ENCODE measurements around the gene AQP6. TPM values are rescaled to one million over a fixed set of nuclear protein-coding genes. Genes with fewer than 3 reads are reported as not detected.

The AQP6 gene
- total and polyA plus RNA-seq, 8 donors, result 0.06 to 0.31 (median 0.14) TPM; not detected in 4

GRCh38 chr12:49961111-49961922 is 11.4 kb upstream of the AQP6 start, which contains the start of gene AQP5:
AQP5 (plus strand) TSS chr12:49961872; CDS start chr12:49962018, 146 bp downstream.
- intact Hi-C loops (cut with DNase I), result no loop called here
- peak in 2 of 6 donors; percentile 33 to 72 for DNase-seq
- H3K27ac ChIP-seq, result peak within 1 kb of the TSS in 2 of 4 donors; percentile 53 to 62

GRCh38 chr12:49961993-49962764 is 10.6 kb upstream of the AQP6 start:
- intact Hi-C loops (cut with DNase I), result no loop called here
- peaks cover 6 to 11% (median 6%) of the 10 kb centered on the region in 3 donors for H3K4me1 ChIP-seq
- H3K4me3 ChIP-seq, result no peak overlapping the region
- TF ChIP-seq CTCF (IDR thresholded peaks at IDR 0.05), result no peak
- WGBS, 2 donors, result 76 to 78% methylated on average over 32 to 37 of the region's 37 CpGs
- DNase-seq (no peak), ATAC-seq (no peak), FAIRE-seq (no peak)
- no peaks in the 10 kb centered on the region for H3K9me3 ChIP-seq
- H3K27ac ChIP-seq, result peak overlapping the region in 2 of 4 donors; percentile 53 to 62
- peaks cover 0 to 8% (median 0%) of the 10 kb centered on the region in 4 donors for H3K27me3 ChIP-seq
- H3K36me3 ChIP-seq, result no peaks in the 10 kb centered on the region

More at GRCh38 chr12:49961111-49961922, 11.4 kb upstream of the AQP6 start, which contains the start of gene AQP5:
- ATAC-seq (no peak), FAIRE-seq (no peak)
- TF ChIP-seq CTCF (IDR thresholded peaks at IDR 0.05), result no peak
- peak within 1 kb of the TSS in 2 of 4 donors; percentile 24 for H3K4me3 ChIP-seq
- WGBS, 2 donors, result 7 to 8% methylated on average over 59 to 111 of the region's 111 CpGs
- H3K4me1 ChIP-seq, result peaks cover 6 to 11% (median 6%) of the 10 kb centered on the region in 3 donors
- no peaks in the 10 kb centered on the region for H3K36me3 ChIP-seq
- no peaks in the 10 kb centered on the region for H3K9me3 ChIP-seq
- peaks cover 0 to 8% (median 0%) of the 10 kb centered on the region in 4 donors for H3K27me3 ChIP-seq

GRCh38 chr12:49962861-49963765 is 9.6 kb upstream of the AQP6 start:
- FAIRE-seq, result no peak
- Histone ChIP-seq H3K27ac (peak overlapping the region in 2 of 4 donors; percentile 55 to 62), H3K4me1 (peaks cover 6 to 11% (median 9%) of the 10 kb centered on the region in 3 donors), H3K36me3 (no peaks in the 10 kb centered on the region), H3K9me3 (no peaks in the 10 kb centered on the region), H3K27me3 (peaks cover 0 to 8% (median 0%) of the 10 kb centered on the region in 4 donors), H3K4me3 (no peak overlapping the region)
- intact Hi-C loops (cut with DNase I), result no loop called here
- WGBS, 2 donors, result 47 to 48% methylated on average over 21 of the region's 21 CpGs
- no peak for TF ChIP-seq CTCF (IDR thresholded peaks at IDR 0.05)
- peak; percentile 85 to 97 (median 94) for DNase-seq
- peak; percentile 68 to 77 (median 72) for ATAC-seq

- intact Hi-C loops (cut with DNase I), result no loop called here
- no peak for DNase-seq
- Histone ChIP-seq H3K4me1 (peaks cover 6 to 11% (median 9%) of the 10 kb centered on the region in 3 donors), H3K27ac (peak overlapping the region in 1 of 4 donors; percentile 62), H3K4me3 (no peak overlapping the region), H3K9me3 (no peaks in the 10 kb centered on the region), H3K36me3 (no peaks in the 10 kb centered on the region), H3K27me3 (peaks cover 0 to 5% (median 0%) of the 10 kb centered on the region in 4 donors)
- no peak for TF ChIP-seq CTCF (IDR thresholded peaks at IDR 0.05)
- no peak for ATAC-seq
- 84 to 88% methylated on average over 17 of the region's 17 CpGs for WGBS, 2 donors
- FAIRE-seq, result no peak
Measured at GRCh38 chr12:49963976-49964815, 8.6 kb upstream of the AQP6 start.
